Osteoblast (primary cell): Measurements from ENCODE around the gene COQ7. TPM values are rescaled to one million over a fixed set of nuclear protein-coding genes. Genes with fewer than 3 reads are reported as not detected.
A peak's percentile ranks its signal among the peaks of the same experiment; 100 is the strongest.

Experiments used
- DNase-seq: peaks from one replicate; pipeline ENCODE4 v3.0.0; 2011; ENCODE audit warnings: low spot score, mixed read lengths; ENCODE audit not compliant: insufficient read length; ENCODE audit errors: missing footprints
- H2AFZ ChIP-seq: 2 replicates; pipeline ENCODE4 v1.6.0; 2011; ENCODE audit warnings: mild to moderate bottlenecking, low read length
- H3K27ac ChIP-seq: 2 replicates; pipeline ENCODE4 v1.5.1; 2011; ENCODE audit warnings: mild to moderate bottlenecking, low read depth, low read length, moderate library complexity
- H3K27me3 ChIP-seq: 2 replicates; pipeline ENCODE4 v1.6.0; 2012; ENCODE audit warnings: mild to moderate bottlenecking, control low read depth, inconsistent platforms, low read length, moderate library complexity; ENCODE audit not compliant: insufficient read depth
- H3K36me3 ChIP-seq: 2 replicates; pipeline ENCODE4 v1.5.1; 2011; ENCODE audit warnings: mild to moderate bottlenecking, low read length, control low read depth, moderate library complexity; ENCODE audit not compliant: insufficient read depth
- H3K4me1 ChIP-seq: 2 replicates; pipeline ENCODE4 v1.5.1; 2011; ENCODE audit warnings: mild to moderate bottlenecking, low read length, control low read depth, moderate library complexity; ENCODE audit not compliant: insufficient read depth
- H3K4me2 ChIP-seq: 2 replicates; pipeline ENCODE4 v1.6.0; 2011; ENCODE audit warnings: mild to moderate bottlenecking, low read length; ENCODE audit not compliant: insufficient read depth
- H3K4me3 ChIP-seq: fragments of 200-600 bp; sonication (generic); 3 replicates; pipeline ENCODE4 v1.5.1; 2012; ENCODE audit warnings: mild to moderate bottlenecking, low read length, inconsistent platforms; ENCODE audit not compliant: insufficient read depth
- H3K79me2 ChIP-seq: 2 replicates; pipeline ENCODE4 v1.6.0; 2012; ENCODE audit warnings: mild to moderate bottlenecking, low read length, control low read depth, inconsistent platforms; ENCODE audit not compliant: insufficient read depth
- H3K9me3 ChIP-seq: 2 replicates; pipeline ENCODE4 v1.5.1; 2011; ENCODE audit warnings: low read depth, low read length, control low read depth
- H4K20me1 ChIP-seq: 2 replicates; pipeline ENCODE4 v1.6.0; 2012; ENCODE audit warnings: mild to moderate bottlenecking, low read length, control low read depth; ENCODE audit not compliant: insufficient read depth
- CTCF ChIP-seq: IDR thresholded peaks from 2 replicates; pipeline ENCODE4 v1.5.1; 2011; ENCODE audit warnings: mild to moderate bottlenecking, low read depth, low read length, moderate library complexity; ENCODE audit errors: extremely low read depth
- total RNA-seq: library from RNA; depleted of rRNA; stranded (reverse); fragments of >200 nt; gene quantifications from 2 replicates; pipeline ENCODE4 v1.2.3, GENCODE V29; 2012

COQ7 gene
- total RNA-seq, 1 donor: 17.4 TPM

- no peaks in the 10 kb centered on the region for H3K27me3 ChIP-seq
- no peaks in the 10 kb centered on the region for H3K9me3 ChIP-seq
- TF ChIP-seq CTCF: no peak
- peaks cover 17% of the 10 kb centered on the region for H3K36me3 ChIP-seq
- no peak overlapping the region for H3K4me2 ChIP-seq
- peaks cover 28% of the 10 kb centered on the region for H3K4me1 ChIP-seq
- no peak overlapping the region for H2AFZ ChIP-seq
- peaks cover 13% of the 10 kb centered on the region for H4K20me1 ChIP-seq
- H3K27ac ChIP-seq: no peak overlapping the region
- H3K4me3 ChIP-seq: no peak overlapping the region
- DNase-seq: peak; percentile 21
- peaks cover 29% of the 10 kb centered on the region for H3K79me2 ChIP-seq
Observed at GRCh38 chr16:19112099-19112407, 44.6 kb downstream of the COQ7 start.

GRCh38 chr16:19113577-19114358, 46.4 kb downstream of the COQ7 start, which contains the start of gene ITPRIPL2:
TSS of gene ITPRIPL2 (plus strand) at chr16:19113964. CDS start at chr16:19114462, 498 bp downstream.
- no peaks in the 10 kb centered on the region for H3K27me3 ChIP-seq
- no peaks in the 10 kb centered on the region for H3K9me3 ChIP-seq
- peaks cover 36% of the 10 kb centered on the region for H3K4me1 ChIP-seq
- peak within 1 kb of the TSS; percentile 80 for H3K27ac ChIP-seq
- peaks cover 36% of the 10 kb centered on the region for H3K79me2 ChIP-seq
- TF ChIP-seq CTCF: no peak
- peak within 1 kb of the TSS; percentile 78 for H3K4me3 ChIP-seq
- peak; percentile 99 for DNase-seq
- H2AFZ ChIP-seq: peak within 1 kb of the TSS; percentile 97
- H4K20me1 ChIP-seq: peaks cover 13% of the 10 kb centered on the region
- peaks cover 17% of the 10 kb centered on the region for H3K36me3 ChIP-seq
- peak within 1 kb of the TSS; percentile 93 for H3K4me2 ChIP-seq

- peak overlapping the region; percentile 78 for H3K4me3 ChIP-seq
- H3K4me2 ChIP-seq: peak overlapping the region; percentile 79
- peaks cover 13% of the 10 kb centered on the region for H4K20me1 ChIP-seq
- H3K27ac ChIP-seq: peak overlapping the region; percentile 80
- peaks cover 36% of the 10 kb centered on the region for H3K79me2 ChIP-seq
- H3K9me3 ChIP-seq: no peaks in the 10 kb centered on the region
- peak; percentile 27 for TF ChIP-seq CTCF
- H2AFZ ChIP-seq: peak overlapping the region; percentile 66
- DNase-seq: peak; percentile 95
- peaks cover 17% of the 10 kb centered on the region for H3K36me3 ChIP-seq
- H3K27me3 ChIP-seq: no peaks in the 10 kb centered on the region
- H3K4me1 ChIP-seq: peaks cover 40% of the 10 kb centered on the region
Observed at GRCh38 chr16:19114359-19115147, 47.1 kb downstream of the COQ7 start.
